ENCODE data around the gene SGF29.
"Not testable (repeated sequence)": the region's sequence is repeated elsewhere in the genome, so short reads cannot be mapped to it uniquely, and the experiment has no call there.

Gene SGF29

GRCh38 chr16:28602529-28602928, 48.8 kb downstream of the SGF29 start:
- in situ Hi-C loops (cut with HindIII; ENCODE audit: low sequenced_read_pairs) = no loop called here
- DNase-seq (ENCODE audit: low read depth, low spot score) = no peak
- TF ChIP-seq CTCF (IDR thresholded peaks at IDR 0.05; ENCODE audit: low read depth, low read length) = no peak
- H3K4me3 ChIP-seq (ENCODE audit: low read depth, low read length) = no peak overlapping the region

GRCh38 chr16:28603381-28604185, 49.9 kb downstream of the SGF29 start:
- no peak for DNase-seq (ENCODE audit: low read depth, low spot score)
- no peak for TF ChIP-seq CTCF (IDR thresholded peaks at IDR 0.05; ENCODE audit: low read depth, low read length)
- in situ Hi-C loops (cut with HindIII; ENCODE audit: low sequenced_read_pairs) = no loop called here
- no peak overlapping the region for H3K4me3 ChIP-seq (ENCODE audit: low read depth, low read length)

GRCh38 chr16:28604186-28604565, 50.5 kb downstream of the SGF29 start:
- no peak for TF ChIP-seq CTCF (IDR thresholded peaks at IDR 0.05; ENCODE audit: low read depth, low read length)
- no peak for DNase-seq (ENCODE audit: low read depth, low spot score)
- in situ Hi-C loops (cut with HindIII; ENCODE audit: low sequenced_read_pairs) = no loop called here

GRCh38 chr16:28606291-28607115, 52.8 kb downstream of the SGF29 start:
- TF ChIP-seq CTCF (IDR thresholded peaks at IDR 0.05; ENCODE audit: low read depth, low read length) = no peak
- no peak overlapping the region for H3K4me3 ChIP-seq (ENCODE audit: low read depth, low read length)
- DNase-seq (ENCODE audit: low read depth, low spot score) = no peak
- in situ Hi-C loops (cut with HindIII; ENCODE audit: low sequenced_read_pairs) = no loop called here

More at GRCh38 chr16:28604186-28604565, 50.5 kb downstream of the SGF29 start:
- no peak overlapping the region for H3K4me3 ChIP-seq (ENCODE audit: low read depth, low read length)

GRCh38 chr16:28607116-28607623, 53.5 kb downstream of the SGF29 start:
- no peak for TF ChIP-seq CTCF (IDR thresholded peaks at IDR 0.05; ENCODE audit: low read depth, low read length)

GRCh38 chr16:28607681-28608495, 54.2 kb downstream of the SGF29 start:
- H3K4me3 ChIP-seq (ENCODE audit: low read depth, low read length); DNase-seq (ENCODE audit: low read depth, low spot score); in situ Hi-C loops (cut with HindIII; ENCODE audit: low sequenced_read_pairs): not testable (repeated sequence)

More at GRCh38 chr16:28607116-28607623, 53.5 kb downstream of the SGF29 start:
- in situ Hi-C loops (cut with HindIII; ENCODE audit: low sequenced_read_pairs) = no loop called here
- no peak for DNase-seq (ENCODE audit: low read depth, low spot score)
- H3K4me3 ChIP-seq (ENCODE audit: low read depth, low read length) = no peak overlapping the region

GRCh38 chr16:28608496-28608808, 54.7 kb downstream of the SGF29 start:
- DNase-seq (ENCODE audit: low read depth, low spot score); in situ Hi-C loops (cut with HindIII; ENCODE audit: low sequenced_read_pairs); H3K4me3 ChIP-seq (ENCODE audit: low read depth, low read length): not testable (repeated sequence)

GRCh38 chr16:28608867-28609596, 55.3 kb downstream of the SGF29 start:
- in situ Hi-C loops (cut with HindIII; ENCODE audit: low sequenced_read_pairs); DNase-seq (ENCODE audit: low read depth, low spot score): not testable (repeated sequence)

More at GRCh38 chr16:28608867-28609596, 55.3 kb downstream of the SGF29 start:
- H3K4me3 ChIP-seq (ENCODE audit: low read depth, low read length) = not testable (repeated sequence)

All from astrocyte of the spinal cord (primary cell).